Hematopoietic multipotent progenitor cell treated with erythropoietin and hydrocortisone succinate and interleukin-3 and kit ligand, for 15 days (in vitro differentiated cells): Measurements from ENCODE around the gene ANAPC5.
"Not testable (repeated sequence)": the region's sequence is repeated elsewhere in the genome, so short reads cannot be mapped to it uniquely, and the experiment has no call there.

Source experiments
- DNase-seq: peaks from one replicate; pipeline ENCODE4 v3.0.0-alpha.2; 2015; ENCODE audit warnings: low spot score

ANAPC5 gene

DNA sequence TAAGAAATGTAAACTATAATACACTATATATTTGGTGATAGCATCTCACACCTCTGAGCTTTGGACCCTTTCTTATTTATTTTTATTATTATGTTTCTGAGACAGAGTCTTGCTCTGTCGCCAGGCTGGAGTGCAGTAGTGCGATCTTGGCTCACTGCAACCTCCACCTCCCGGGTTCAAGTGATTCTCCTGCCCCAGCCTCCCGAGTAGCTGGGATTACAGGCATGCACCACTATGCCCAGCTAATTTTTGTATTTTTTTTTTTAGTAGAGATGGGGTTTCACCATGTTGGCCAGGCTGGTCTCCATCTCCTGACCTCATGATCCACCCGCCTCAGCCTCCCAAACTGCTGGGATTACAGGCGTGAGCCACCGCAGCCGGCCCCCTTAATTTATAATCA is 44.8 kb downstream of the ANAPC5 start:
- DNase-seq, result not testable (repeated sequence)

DNA sequence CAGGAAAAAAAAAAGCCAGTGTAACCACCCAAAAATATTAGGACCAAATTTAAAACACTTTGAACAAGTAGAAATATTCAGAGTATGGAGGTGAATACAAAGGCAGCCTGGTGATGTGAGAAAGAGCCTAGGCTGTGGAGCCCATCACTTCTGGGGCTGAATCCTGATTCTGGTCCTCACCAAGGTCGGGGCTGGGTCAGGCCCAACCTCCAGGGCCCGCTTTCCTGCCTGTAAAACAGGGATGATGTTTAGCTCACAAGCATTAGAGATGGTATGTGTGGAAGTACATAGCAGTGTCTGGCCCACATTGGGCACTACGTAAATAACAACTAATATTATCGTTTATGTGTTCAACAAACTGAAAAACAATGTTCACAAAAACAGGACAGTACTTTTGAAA is 47.9 kb downstream of the ANAPC5 start:
- no peak for DNase-seq

DNA sequence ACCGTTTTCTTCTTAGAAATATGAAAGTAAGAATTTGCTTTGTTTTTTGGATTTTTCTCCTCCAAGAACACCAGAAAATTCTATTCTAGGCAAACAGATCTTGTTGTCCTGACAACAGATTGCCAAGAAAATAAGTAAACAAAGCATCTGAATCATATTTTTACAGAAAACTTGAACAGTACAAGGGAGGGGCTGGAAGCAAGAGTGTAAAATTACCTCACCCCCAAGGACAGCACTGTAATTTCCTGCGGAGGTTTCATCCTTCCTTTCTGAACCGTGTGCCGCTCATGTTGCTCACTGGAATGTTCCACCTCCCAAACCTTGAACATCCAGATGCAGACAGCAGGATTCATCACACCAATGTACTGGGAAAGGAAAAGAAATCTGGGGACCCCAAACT is 50.3 kb downstream of the ANAPC5 start:
- no peak for DNase-seq

DNA sequence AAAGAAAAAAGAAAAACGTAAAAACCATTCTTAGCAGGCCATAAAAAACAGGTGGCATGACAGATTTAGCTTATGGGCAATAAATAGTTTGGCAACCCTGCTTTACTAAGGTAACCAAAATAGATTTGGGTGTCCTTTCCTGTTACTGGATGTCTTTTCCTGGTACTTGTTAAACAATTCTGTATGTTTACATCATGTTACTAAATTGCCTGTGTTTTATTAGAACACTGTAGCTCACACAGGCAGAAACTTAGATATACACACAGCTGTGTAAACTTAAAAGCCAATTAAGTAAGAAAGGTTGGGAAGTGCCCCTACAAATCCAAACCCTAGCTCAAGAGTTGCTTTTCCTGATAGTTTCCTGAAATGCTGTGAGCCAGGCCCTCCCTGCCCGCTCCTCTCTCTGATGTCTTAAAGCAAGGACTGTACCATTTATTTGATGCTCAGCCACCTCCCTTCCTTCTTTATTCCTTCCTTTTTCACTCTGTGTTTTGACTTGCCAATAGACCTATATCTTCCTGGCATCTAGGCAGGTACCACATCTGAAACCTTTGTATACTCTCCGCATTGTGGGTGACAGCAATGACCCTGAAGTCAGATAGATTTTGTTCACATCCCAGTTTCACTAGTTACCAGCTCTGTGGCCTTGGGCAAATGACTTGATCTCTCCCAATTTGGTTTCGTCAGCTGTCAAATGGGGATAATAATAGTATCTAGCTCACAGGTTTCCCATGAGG is 52.0 kb downstream of the ANAPC5 start:
- no peak for DNase-seq

DNA sequence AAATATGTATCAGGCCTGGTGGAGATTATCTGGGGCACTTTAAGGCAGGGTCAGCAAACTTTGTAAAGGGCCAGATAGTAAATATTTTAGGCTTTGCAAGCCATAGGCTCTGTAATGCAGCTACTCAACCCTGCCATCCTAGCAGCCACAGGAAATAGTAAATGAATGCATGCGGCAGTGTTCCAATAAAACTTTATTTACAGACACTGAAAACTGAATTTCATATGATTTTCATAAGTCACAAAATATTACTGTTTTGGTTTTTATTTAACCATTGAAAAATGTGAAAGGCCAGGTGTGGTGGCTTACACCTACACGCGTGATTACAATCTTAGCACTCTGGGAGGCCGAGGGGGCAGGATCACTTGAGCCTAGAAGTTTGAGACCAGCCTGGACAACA is 52.5 kb downstream of the ANAPC5 start:
- no peak for DNase-seq

DNA sequence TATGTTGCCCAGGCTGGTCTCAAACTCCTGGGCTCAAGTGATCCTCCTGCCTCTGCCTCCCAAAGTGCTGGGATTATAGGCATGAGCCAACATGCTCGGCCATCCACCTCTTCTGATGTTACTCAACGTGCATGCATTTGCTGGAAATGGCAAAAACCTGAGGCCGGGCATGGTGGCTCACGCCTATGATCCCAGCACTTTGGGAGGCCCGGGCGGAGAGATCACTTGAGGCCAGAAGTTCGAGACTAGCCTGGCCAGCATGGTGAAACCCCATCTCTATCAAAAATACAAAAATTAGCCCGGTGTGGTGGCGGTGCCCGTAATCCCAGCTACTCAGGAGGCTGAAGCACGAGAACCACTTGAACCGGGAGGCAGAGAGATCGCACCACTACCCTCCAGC is 53.8 kb downstream of the ANAPC5 start:
- DNase-seq, result not testable (repeated sequence)

DNA sequence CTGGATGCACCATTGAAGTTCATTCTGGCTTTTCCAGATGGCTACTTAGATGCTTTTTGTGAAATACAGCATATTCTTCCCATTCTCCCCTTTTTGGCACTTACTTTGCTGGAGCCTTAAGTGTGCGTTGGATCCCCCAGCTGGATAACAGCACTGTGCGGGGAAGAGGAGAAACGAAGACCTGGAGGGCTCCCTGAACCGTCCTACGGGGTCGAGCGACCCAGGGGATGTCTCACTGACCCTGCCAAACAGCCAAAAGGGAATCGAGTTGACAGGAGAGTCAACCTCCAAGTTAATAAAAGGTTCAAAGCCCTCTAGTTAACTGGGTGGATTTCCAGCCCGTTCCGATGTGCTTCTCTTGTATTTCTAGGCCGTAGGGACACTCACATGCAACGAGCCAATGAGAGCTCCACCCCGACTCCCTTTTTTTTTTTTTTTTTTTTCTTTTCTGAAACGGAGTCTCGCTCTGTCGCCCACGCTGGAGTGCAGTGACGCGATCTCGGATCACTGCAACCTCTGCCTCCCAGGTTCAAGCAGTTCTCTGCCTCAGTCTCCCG is 54.7 kb downstream of the ANAPC5 start:
- DNase-seq, result peak; percentile 14

DNA sequence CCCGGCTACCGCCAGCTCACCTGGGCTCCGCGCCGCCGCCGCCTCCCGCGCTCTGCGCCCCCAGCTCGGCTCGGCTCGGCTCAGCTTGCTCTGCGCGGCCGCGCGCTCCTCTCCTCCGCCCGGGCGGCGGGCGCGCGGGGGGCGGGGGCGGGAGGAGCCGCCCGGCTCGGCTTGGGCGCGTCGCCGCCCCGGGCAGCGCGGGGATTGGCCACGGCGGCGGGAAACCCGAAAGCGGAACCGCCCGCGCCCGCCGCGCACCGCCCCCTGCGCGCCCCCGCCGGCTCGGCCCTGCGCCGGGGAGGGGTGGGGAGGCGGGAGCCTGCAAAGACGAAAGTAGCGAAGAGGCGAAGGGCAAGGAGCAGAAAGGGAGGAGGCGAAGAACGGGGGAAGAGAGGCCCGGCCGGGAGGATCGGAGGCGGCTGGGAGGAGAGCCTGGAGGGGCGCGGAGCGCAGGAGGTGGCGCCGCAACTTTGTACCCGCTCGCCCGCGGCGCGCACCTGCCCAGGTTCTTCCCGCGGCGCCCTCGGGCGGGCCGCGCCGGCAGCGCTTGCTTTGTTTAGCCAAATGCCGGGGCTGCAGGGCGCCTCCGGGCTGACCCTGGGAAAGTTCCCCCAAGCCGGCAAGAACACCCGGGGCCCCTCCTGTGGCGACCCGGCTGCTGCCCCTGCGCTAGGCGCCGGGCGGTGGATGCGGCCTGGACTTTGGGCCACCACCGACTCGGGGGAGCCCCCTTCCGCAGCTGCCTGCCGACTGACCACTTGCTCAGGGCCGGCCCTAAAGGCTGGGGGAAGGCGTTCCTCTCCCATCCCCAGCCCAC is 55.4 kb downstream of the ANAPC5 start, which contains the start of gene CAMKK2:
CAMKK2 (minus strand) TSS at position 92 of the 817 bp plus-strand sequence. CDS start 22,183 bp downstream, outside the sequence.
- DNase-seq, result peak; percentile 82

DNA sequence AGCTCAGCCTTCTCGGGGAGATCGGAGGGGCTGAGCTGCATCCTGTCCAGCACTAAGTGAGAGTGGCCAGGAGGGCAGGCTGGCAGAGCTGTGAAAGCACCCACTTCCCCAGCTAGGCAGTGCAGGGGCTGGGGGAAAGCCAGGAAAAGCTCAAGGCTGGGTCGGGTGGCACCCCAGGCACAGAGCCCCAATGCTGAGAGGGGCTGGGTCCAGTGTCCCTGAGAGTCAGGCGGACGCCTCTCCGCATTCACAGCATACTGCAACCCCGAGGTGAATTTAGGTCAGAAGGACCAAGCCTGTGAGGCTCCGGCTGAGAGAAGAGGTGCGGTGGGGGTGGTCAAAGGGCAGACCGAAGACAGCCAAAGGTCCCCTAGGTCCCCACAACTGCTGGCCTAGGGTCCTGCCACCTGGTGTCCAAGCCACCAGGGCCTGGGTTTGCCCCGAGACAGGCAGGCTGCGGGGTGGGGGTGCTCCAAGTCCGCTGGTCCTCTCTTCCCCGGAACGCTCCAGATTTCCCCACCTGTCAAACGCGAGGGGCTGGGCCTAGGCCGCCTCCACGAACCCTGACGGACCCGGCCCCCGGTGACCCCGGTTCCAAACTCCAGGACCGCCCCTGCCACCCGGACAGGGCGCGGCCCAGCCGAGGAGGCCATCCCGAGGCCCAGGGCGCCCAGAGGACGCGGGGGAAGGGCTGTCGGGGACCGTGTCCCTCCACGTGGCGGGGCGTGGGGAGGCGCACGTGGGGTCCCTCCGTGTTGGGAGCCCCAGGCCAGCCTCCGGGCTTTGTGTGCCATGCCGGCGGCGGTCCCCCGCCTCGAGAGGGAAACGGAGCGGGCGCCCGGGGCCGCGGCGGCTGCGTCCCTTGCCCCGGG is 56.2 kb downstream of the ANAPC5 start:
- no peak for DNase-seq

DNA sequence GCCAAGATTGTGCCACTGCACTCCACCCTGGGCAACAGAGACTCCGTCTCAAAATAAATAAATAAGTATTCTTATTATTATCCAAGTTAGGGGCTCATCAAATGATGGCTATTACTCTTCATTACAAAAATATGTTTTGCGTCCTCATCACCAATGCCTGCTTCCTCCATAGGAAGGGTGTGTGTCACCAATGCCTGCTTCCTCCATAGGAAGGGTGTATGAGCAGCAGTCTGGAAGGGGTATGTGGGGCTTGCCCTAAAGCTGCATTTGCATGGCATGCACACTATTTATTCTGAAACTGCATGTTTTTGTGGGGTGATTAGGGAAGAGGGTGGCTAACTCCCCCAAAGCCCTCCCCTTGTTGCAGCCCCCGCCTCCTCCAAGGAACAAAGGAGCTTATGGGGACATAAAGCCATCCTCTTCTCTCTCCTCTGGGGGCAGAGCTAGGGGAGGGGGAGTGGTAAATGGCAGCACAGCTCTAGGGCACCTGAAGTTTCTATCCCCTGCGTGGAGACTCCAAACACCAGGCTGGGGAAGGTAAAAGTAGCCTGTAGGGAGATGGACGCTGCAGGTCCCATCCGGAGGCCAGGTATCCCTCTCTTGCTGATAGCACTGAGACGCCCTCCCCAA is 57.0 kb downstream of the ANAPC5 start:
- no peak for DNase-seq

DNA sequence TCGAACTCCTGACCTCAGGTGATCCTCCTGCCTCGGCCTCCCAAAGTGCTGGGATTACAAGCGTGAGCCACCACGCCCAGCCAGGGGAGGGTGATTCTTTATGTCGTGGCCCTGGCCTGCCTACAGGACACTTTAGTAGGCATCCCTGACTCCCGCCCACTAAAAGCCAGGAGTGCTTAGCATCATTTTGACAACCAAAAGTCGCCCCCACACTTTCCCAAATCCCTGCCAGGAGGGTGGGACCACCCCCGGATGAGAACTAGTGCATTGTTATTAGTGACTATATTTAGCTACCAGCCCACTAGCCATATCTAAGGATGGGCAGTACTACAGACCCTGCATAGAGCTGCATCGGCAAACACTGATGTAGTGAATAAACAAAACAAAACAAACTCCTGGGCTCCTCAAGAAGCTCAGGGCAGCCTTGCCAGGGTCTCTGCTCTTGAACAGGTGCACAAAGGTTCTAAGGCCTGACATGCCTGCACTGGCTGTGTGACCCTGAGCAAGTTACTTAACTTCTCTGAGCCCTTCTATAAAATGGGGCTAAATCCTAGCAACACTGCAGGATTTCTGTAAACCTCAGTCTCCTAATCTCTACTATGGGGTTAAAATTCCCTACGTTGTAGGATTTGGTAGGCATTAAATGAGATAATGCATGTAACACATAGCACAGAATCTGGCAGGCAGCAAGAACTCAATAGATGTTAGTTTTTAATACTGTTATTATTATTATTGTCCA is 57.9 kb downstream of the ANAPC5 start:
- no peak for DNase-seq

DNA sequence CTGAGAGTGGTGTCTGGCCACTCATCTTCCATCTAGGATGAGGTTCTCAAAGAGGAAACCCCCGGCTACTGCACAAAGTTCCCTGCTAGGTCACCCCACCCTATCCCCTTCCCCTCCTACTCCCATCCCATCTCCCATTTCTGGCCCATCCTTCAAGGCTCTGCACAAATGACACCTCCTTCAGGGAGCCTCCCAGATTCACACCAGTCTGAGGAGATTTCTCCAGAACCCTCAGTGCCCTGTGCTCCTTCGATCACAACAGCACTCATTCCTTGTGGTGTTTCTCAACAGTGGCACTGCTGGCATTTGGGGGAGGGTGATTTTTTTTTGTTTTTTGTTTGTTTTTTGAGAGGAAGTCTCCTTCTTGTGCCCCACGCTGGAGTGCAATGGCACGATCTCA is 58.6 kb downstream of the ANAPC5 start:
- DNase-seq, result no peak

DNA sequence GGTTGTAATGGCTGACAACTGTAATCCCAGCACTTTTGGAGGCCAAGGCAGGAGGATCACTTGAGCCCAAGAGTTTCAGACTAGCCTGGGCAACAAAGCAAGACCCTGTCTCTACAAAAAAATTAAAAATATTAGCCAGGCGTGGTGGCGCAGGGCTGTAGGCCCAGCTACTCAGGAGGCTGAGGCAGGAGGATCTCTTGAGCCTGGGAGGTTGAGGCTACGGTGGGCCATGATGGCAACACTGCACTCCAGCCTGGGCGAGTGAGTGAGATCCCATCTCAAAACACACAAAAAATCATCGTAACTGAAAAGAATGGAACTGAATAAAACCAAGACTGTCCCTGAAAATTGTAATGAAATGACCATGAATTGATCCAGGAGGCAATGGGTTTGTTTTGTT is 61.8 kb downstream of the ANAPC5 start:
- no peak for DNase-seq

DNA sequence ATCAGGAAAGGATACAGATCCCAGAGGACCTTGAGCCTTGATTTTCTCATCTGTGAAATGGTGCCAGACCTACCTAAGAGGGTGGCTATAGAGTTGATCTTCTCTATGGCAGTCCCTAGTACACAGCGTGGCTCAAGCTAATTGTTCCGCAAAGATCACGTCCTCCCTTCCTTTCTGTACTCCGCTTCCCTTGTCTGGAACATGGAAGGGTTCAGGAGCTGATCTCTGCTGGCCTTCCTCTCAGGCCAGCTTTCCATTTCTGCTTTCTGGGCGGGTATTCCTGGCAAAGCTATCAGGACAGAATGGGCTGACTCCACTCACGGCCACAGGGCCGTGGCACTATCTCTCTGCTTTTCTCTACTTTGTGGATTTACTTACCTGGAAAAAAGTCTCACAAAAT is 62.2 kb downstream of the ANAPC5 start:
- no peak for DNase-seq

DNA sequence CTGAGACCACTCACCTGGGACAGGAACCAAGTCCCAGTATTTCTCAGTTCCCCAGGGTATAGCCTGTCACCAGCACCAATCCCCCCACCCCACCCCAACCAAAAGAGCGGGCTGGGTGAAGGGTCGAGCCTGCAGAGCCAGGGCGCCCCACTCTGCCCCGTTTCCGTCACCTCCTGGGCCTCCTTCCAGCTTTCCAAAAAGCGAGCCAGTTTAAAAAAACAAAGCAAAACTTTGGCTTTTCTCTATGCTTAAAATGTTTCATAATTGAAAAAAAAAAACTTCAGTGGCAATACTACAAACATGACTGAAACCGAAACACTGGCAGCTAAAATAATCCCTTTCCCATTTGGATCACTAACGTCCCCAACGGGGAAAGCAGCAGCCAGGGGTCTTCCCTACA is 63.2 kb downstream of the ANAPC5 start:
- DNase-seq, result no peak

DNA sequence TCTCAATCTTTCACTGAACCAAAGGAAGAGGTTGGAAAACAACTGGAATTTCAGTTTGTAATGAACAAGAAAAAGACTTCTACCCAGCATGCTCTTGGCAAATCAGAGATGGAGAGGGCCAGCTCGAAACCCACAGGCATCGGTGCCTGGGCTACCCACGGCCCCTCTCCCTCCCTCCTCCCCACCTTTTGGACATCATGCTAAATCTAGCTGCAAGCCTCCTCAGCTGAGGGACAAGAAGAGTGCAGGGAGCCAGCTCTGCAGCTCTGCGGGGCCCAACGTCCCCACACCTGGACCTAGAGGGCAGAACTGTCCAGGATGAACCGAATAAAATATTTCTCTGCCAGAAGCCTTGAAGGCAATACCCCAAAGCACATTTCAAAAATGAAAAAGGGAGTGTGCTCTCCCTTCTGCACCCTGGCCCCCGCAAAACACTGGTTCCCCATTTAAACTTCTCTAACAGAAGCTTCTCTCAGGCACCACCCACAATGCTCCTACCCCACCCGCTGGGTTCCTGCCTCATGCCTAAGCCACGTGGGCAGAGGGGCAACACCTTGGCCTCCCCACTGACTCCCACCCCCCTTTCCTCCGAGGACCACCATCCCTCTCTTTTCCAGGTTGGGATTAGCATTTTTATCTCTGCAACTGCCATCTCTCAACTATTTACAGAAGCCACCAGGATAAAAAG is 63.9 kb downstream of the ANAPC5 start:
- no peak for DNase-seq

DNA sequence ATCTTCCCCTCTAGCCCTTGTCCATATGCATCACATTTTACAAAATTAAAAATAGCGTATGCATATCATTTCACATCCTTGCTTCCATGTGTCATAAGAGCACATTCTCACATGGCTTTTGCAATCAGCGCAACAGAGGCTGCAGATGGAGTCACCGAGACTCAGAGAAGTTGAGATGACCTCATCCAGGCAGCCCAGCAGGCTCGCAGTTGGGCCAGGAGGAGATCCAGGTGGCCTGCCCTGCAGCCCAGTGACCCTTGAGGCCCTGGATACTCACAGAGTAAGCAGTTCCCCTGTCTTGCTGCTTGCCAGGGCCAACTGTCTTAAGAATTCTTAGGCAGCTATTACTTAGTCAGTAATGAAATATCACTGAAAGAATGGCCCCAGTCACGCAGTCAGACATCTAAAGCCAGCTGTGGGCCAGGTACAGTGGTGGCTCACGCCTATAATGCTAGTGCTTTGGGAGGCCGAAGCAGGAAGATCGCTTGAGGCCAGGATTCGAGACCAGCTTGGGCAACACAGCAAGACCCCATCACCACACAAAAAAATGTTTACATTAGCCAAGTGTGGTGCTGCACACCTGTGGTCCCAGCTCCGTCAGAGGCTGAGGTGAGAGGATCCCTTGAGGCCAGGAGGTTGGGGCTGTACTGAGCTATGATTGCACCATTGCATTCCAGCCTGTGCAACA is 64.8 kb downstream of the ANAPC5 start:
- no peak for DNase-seq

DNA sequence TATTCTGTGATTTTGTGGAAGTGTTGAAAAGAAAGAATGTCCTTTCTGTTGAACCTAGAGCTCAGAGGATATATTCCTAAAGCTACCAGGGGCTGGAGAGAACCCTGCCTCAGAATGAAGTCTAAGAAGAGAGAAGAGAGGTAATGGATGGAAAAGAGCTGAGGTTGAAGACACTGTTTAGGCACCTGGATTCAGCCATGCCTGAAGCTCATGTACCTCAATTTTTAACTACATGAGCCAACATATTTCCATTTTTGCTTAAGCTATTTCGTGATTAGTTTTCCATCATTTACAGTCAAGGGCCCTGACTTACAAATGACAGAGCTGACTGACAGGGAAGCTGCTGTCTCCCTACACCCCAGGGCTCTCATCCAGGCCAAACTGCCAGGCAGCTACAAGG is 66.4 kb downstream of the ANAPC5 start:
- DNase-seq, result no peak

DNA sequence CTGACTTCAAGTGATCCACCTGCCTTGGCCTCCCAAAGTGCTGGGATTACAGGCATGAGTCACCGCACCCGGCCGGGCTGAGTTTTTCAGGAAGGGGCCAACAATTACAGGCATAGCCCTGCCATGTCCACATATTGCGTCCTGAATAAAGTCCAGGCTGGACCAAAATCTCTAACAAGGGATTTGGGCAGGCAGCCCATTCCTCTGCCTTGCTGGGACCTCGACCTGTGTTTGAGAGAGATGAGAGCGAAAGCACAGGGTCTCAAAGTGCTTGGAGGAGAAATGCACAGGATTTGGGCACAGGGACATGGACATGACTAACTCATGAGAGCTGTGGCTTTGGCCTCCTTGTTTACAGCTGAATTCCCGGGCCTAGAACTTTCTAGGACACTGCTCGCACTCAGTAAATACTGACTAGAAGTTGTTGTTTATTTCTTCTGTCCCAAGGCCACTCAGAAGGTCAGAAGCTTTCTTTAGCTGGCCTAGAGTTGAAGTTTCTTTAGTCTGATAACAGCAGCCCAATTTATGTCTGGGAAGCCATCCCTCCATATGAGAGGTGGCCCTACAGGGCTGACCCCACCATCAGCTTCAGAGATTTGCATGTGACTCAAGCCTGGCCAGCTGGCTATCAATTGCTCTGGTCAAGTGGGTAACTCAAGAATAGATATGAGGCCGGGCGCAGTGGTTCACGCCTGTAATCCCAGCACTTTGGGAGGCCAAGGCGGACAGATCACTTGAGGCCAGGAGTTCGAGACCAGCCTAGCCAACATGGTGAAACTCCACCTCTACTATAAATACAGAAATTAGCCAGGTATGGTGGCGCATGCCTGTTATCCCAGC is 67.4 kb downstream of the ANAPC5 start:
- DNase-seq, result no peak
